Activated B cell treated with CpG ODN at 0.5 μM for 24 hours (primary cell): ENCODE data around the gene ERLEC1. TPM values are rescaled to one million over a fixed set of nuclear protein-coding genes. Genes with fewer than 3 reads are reported as not detected.
"Not testable (repeated sequence)": the region's sequence is repeated elsewhere in the genome, so short reads cannot be mapped to it uniquely, and the experiment has no call there.

Experiments used
- ATAC-seq: fragments of 200-7000 bp; cut with Tn5 transposase; one replicate; pipeline ENCODE4 v1.10.0; 2021; ENCODE audit warnings: low read depth, mild to moderate bottlenecking, moderate library complexity
- CTCF ChIA-PET: fragments of 350-600 bp; sonication (Branson Sonifier 250); formaldehyde crosslinking; loops from one replicate; lab custom pipeline; 2021; ENCODE audit warnings: antibody characterized with exemption; lab: Charles Lee
- POLR2A ChIA-PET: fragments of 350-600 bp; sonication (Branson Sonifier 250); formaldehyde crosslinking; loops from one replicate; lab custom pipeline; 2021; ENCODE audit warnings: antibody characterized with exemption; lab: Charles Lee
- DNase-seq: peaks from one replicate; pipeline ENCODE4 v3.0.0; 2022
- H3K27ac Mint-ChIP-seq: one replicate; pipeline ENCODE4 v1.8.0; 2020; ENCODE audit warnings: mixed read lengths
- H3K27me3 Mint-ChIP-seq: one replicate; pipeline ENCODE4 v1.8.0; 2021; ENCODE audit warnings: mixed read lengths
- H3K36me3 Mint-ChIP-seq: one replicate; pipeline ENCODE4 v1.8.0; 2021; ENCODE audit warnings: low read depth, mixed read lengths
- H3K4me1 Mint-ChIP-seq: one replicate; pipeline ENCODE4 v1.8.0; 2021; ENCODE audit warnings: mixed read lengths
- H3K4me3 Mint-ChIP-seq: one replicate; pipeline ENCODE4 v1.8.0; 2020; ENCODE audit warnings: mild to moderate bottlenecking, mixed read lengths
- H3K9me3 Mint-ChIP-seq: one replicate; pipeline ENCODE4 v1.8.0; 2020; ENCODE audit warnings: mixed read lengths
- intact Hi-C: fragments of 100-400 bp; cut with micrococcal nuclease; formaldehyde crosslinking; loops from one replicate; pipeline ENCODE4 v1.15.1; 2024
- total RNA-seq: library from RNA; stranded (reverse); gene quantifications from 2 replicates; pipeline ENCODE4 v1.2.3, GENCODE V29; 2022
- TF ChIP-seq, protein P1 (sequence below): fragments of 200-600 bp; IDR thresholded peaks from one replicate; pipeline ENCODE4 v1.8.0; 2022; ENCODE audit warnings: antibody characterized with exemption, mild to moderate bottlenecking

The ERLEC1 gene
- total RNA-seq, 1 donor from 2014 or later, result 16.8 TPM

DNA sequence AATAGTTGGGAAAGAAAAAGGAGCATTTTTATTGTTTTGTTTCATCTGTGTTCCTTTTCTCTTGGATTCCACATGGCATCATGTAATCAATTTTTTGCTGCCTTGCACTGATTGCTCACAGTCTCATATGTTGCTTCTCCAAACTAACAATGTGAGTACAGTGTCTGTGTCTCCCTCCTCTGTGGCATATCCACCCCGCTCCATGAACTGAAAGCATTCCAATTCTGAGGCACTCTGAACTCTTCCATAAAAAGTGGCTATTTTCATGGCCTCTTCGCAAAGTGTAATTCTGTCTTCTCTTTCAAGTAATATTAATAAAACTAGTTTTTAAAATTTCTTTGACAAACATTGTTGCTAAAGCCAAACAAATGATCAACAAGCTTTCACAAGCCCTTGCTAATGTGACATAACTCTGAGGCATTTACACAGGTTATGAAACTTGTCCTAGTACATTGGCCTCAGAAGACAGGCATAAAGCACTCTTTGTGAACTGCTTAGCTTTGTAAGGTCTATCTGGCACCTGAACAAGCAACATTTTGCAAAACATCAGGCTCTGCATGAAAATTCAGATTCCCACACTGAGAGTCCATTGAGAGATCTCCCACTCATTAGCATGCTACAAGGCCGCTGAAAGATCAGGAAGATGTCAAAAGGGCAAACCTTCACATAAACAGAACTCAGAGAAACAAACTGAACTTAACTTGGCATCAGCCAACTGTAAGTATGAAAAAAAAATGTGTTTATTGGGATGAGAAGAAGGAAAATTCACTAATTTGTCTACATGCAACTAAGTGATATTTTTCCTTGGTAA lies 39.9 kb downstream of the ERLEC1 start:
- ChIA-PET POLR2A (no interaction called here), CTCF (no interaction called here)
- no peak overlapping the region for H3K4me3 Mint-ChIP-seq
- H3K4me1 Mint-ChIP-seq, result no peaks in the 10 kb centered on the region
- ATAC-seq (no peak), DNase-seq (no peak)
- peaks cover 3% of the 10 kb centered on the region for H3K9me3 Mint-ChIP-seq
- H3K27ac Mint-ChIP-seq, result no peak overlapping the region
- H3K27me3 Mint-ChIP-seq, result no peaks in the 10 kb centered on the region
- H3K36me3 Mint-ChIP-seq, result peaks cover 22% of the 10 kb centered on the region
- TF ChIP-seq, protein P1, sequence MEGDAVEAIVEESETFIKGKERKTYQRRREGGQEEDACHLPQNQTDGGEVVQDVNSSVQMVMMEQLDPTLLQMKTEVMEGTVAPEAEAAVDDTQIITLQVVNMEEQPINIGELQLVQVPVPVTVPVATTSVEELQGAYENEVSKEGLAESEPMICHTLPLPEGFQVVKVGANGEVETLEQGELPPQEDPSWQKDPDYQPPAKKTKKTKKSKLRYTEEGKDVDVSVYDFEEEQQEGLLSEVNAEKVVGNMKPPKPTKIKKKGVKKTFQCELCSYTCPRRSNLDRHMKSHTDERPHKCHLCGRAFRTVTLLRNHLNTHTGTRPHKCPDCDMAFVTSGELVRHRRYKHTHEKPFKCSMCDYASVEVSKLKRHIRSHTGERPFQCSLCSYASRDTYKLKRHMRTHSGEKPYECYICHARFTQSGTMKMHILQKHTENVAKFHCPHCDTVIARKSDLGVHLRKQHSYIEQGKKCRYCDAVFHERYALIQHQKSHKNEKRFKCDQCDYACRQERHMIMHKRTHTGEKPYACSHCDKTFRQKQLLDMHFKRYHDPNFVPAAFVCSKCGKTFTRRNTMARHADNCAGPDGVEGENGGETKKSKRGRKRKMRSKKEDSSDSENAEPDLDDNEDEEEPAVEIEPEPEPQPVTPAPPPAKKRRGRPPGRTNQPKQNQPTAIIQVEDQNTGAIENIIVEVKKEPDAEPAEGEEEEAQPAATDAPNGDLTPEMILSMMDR, result no peak
- intact Hi-C loops, result no loop called here

DNA sequence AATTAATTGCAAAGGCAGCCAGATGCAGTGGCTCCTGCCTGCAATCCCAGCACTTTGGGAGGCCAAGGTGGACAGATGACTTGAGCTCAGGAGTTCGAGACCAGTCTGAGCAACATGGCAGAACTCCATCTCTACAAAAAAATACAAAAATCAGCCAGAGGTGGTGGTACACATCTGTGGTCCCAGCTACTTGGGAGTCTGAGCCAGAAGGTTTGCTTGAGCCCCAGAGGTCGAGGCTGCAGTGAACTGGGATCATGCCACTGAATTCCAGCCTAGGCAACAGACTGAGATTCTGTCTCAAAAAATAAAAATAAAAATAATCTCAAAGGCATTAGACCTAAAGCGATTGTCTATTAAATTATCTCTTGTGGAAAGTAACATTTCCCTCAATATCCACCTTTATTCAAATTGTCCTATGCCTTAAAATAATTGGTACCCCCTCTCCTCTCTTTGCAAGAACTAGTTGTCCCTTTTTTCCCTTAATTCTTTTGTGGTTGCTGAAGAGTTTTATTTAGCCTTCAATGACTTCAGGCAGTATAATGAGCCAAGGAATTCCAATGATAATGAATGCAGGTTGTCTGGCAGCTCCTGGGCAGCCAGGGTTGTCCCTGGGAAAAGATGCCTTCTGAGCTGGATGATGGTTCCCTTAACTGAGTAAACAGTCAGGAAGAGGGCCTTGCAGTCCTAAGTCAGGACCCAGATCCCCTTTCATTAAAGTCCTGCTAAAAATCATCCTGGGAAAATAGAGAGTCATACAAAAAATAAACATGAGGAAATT lies 40.7 kb downstream of the ERLEC1 start:
- ATAC-seq (no peak), DNase-seq (no peak)
- no peak overlapping the region for H3K4me3 Mint-ChIP-seq
- no peaks in the 10 kb centered on the region for H3K27me3 Mint-ChIP-seq
- no peak overlapping the region for H3K27ac Mint-ChIP-seq
- POLR2A ChIA-PET, result no interaction called here
- intact Hi-C loops, result no loop called here
- TF ChIP-seq, protein P1, result no peak
- peaks cover 25% of the 10 kb centered on the region for H3K36me3 Mint-ChIP-seq
- no peaks in the 10 kb centered on the region for H3K4me1 Mint-ChIP-seq
- CTCF ChIA-PET, result no interaction called here
- peaks cover 3% of the 10 kb centered on the region for H3K9me3 Mint-ChIP-seq

DNA sequence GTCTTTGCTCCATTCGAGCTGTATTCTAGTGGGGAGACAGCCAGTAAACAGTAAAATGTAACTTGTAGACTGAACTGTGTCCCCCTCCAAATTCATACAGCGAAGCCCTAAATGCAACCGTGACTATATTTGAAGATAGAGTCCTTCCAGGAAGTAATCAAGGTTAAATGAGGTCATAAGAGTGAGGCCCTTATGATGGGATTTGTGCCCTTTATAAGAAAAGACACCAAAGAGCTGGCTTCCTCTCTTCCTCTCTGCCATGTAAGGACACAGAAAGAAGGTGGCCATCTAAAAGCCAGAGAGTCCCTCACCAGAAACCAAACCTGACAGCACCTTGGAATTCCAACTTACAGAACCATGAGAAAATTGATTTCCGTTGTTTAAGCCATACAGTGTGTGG lies 41.5 kb downstream of the ERLEC1 start:
- peaks cover 24% of the 10 kb centered on the region for H3K36me3 Mint-ChIP-seq
- TF ChIP-seq, protein P1, result no peak
- H3K27ac Mint-ChIP-seq, result no peak overlapping the region
- ATAC-seq (no peak), DNase-seq (no peak)
- ChIA-PET POLR2A (no interaction called here), CTCF (no interaction called here)
- intact Hi-C loops, result no loop called here
- peaks cover 3% of the 10 kb centered on the region for H3K9me3 Mint-ChIP-seq
- H3K4me1 Mint-ChIP-seq, result no peaks in the 10 kb centered on the region
- no peak overlapping the region for H3K4me3 Mint-ChIP-seq
- no peaks in the 10 kb centered on the region for H3K27me3 Mint-ChIP-seq

DNA sequence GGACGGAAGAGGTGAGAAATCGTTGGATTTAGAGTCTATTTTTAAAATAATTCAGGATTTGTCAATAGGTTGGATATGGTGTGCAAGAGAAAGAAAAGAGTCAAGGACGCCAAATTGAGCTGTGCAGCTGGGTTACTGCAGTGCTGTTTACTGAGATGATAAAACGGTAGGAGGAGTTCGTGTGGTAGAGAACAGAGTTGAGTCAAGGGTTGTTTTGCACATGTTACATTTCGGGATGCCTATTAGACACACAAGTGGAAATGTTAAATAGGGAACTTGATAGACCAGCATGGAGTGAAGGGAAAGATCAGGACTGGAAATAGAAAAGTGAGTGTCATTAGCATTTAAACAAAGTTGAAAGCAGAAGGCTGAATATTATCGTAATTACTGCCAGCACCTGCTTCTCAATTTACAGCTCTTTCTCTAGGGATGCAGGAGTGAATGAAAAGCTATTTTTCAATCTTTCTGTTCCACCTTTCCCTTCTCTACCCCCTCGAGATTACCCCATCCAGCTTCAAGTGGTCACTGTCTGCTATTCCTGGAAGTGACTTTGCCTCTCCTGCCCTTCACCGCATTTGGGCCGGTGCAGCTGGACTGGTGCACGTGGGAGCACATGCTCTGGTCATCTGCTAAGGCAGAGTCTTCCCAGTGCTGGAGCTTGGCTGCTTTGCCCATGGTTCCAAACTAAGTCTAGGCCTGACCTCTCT lies 42.6 kb downstream of the ERLEC1 start:
- Mint-ChIP-seq H3K27me3 (no peaks in the 10 kb centered on the region), H3K4me1 (no peaks in the 10 kb centered on the region), H3K4me3 (no peak overlapping the region), H3K27ac (no peak overlapping the region), H3K9me3 (peaks cover 3% of the 10 kb centered on the region), H3K36me3 (peaks cover 32% of the 10 kb centered on the region)
- TF ChIP-seq, protein P1, result no peak
- ChIA-PET CTCF (no interaction called here), POLR2A (no interaction called here)
- no peak for ATAC-seq
- intact Hi-C loops, result no loop called here
- DNase-seq, result no peak

DNA sequence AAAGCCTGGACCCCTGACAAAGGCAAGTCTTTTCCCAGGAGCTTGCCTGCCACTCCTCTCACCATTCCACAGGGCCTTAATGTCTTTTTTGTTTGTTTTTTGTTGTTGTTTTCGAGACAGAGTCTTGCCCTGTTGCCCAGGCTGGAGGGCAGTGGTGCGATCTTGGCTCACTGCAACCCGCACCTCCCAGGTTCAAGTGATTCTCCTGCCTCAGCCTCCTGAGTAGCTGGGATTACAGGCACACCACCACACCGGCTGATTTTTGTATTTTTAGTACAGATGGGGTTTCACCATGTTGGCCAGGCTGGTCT lies 43.1 kb downstream of the ERLEC1 start:
- H3K9me3 Mint-ChIP-seq, CTCF ChIA-PET, intact Hi-C loops, H3K27ac Mint-ChIP-seq, POLR2A ChIA-PET, H3K27me3 Mint-ChIP-seq, DNase-seq, H3K4me1 Mint-ChIP-seq, H3K4me3 Mint-ChIP-seq, ATAC-seq: not testable (repeated sequence)
- peaks cover 33% of the 10 kb centered on the region for H3K36me3 Mint-ChIP-seq
